Activated B cell treated with CpG ODN at 0.5 μM for 24 hours (primary cell): ENCODE data around the gene RNU2-63P. TPM values are rescaled to one million over a fixed set of nuclear protein-coding genes. Genes with fewer than 3 reads are reported as not detected.
A peak's percentile ranks its signal among the peaks of the same experiment; 100 is the strongest.
"Not testable (repeated sequence)": the region's sequence is repeated elsewhere in the genome, so short reads cannot be mapped to it uniquely, and the experiment has no call there.

Source experiments
- ATAC-seq: fragments of 200-7000 bp; cut with Tn5 transposase; one replicate; pipeline ENCODE4 v1.10.0; 2021; ENCODE audit warnings: low read depth, mild to moderate bottlenecking, moderate library complexity
- CTCF ChIA-PET: fragments of 350-600 bp; sonication (Branson Sonifier 250); formaldehyde crosslinking; loops from one replicate; lab custom pipeline; 2021; ENCODE audit warnings: antibody characterized with exemption; lab: Charles Lee
- POLR2A ChIA-PET: fragments of 350-600 bp; sonication (Branson Sonifier 250); formaldehyde crosslinking; loops from one replicate; lab custom pipeline; 2021; ENCODE audit warnings: antibody characterized with exemption; lab: Charles Lee
- DNase-seq: peaks from one replicate; pipeline ENCODE4 v3.0.0; 2022
- H3K27ac Mint-ChIP-seq: one replicate; pipeline ENCODE4 v1.8.0; 2020; ENCODE audit warnings: mixed read lengths
- H3K27me3 Mint-ChIP-seq: one replicate; pipeline ENCODE4 v1.8.0; 2021; ENCODE audit warnings: mixed read lengths
- H3K36me3 Mint-ChIP-seq: one replicate; pipeline ENCODE4 v1.8.0; 2021; ENCODE audit warnings: low read depth, mixed read lengths
- H3K4me1 Mint-ChIP-seq: one replicate; pipeline ENCODE4 v1.8.0; 2021; ENCODE audit warnings: mixed read lengths
- H3K4me3 Mint-ChIP-seq: one replicate; pipeline ENCODE4 v1.8.0; 2020; ENCODE audit warnings: mild to moderate bottlenecking, mixed read lengths
- H3K9me3 Mint-ChIP-seq: one replicate; pipeline ENCODE4 v1.8.0; 2020; ENCODE audit warnings: mixed read lengths
- intact Hi-C: fragments of 100-400 bp; cut with micrococcal nuclease; formaldehyde crosslinking; loops from one replicate; pipeline ENCODE4 v1.15.1; 2024
- total RNA-seq: library from RNA; stranded (reverse); gene quantifications from 2 replicates; pipeline ENCODE4 v1.2.3, GENCODE V29; 2022
- TF ChIP-seq, protein P1 (sequence below): fragments of 200-600 bp; IDR thresholded peaks from one replicate; pipeline ENCODE4 v1.8.0; 2022; ENCODE audit warnings: antibody characterized with exemption, mild to moderate bottlenecking

RNU2-63P gene
- total RNA-seq, 1 donor from 2014 or later = 19.5 TPM

- no peak for ATAC-seq
- intact Hi-C loops = loop anchor here (10.0 kb wide), 1 partner anchor 535 kb away; no protein-coding TSS in a partner anchor
- TF ChIP-seq, protein P1, sequence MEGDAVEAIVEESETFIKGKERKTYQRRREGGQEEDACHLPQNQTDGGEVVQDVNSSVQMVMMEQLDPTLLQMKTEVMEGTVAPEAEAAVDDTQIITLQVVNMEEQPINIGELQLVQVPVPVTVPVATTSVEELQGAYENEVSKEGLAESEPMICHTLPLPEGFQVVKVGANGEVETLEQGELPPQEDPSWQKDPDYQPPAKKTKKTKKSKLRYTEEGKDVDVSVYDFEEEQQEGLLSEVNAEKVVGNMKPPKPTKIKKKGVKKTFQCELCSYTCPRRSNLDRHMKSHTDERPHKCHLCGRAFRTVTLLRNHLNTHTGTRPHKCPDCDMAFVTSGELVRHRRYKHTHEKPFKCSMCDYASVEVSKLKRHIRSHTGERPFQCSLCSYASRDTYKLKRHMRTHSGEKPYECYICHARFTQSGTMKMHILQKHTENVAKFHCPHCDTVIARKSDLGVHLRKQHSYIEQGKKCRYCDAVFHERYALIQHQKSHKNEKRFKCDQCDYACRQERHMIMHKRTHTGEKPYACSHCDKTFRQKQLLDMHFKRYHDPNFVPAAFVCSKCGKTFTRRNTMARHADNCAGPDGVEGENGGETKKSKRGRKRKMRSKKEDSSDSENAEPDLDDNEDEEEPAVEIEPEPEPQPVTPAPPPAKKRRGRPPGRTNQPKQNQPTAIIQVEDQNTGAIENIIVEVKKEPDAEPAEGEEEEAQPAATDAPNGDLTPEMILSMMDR = no peak
- Mint-ChIP-seq H3K36me3 (no peaks in the 10 kb centered on the region), H3K27me3 (no peaks in the 10 kb centered on the region), H3K4me1 (peaks cover 6% of the 10 kb centered on the region), H3K27ac (no peak overlapping the region), H3K9me3 (no peaks in the 10 kb centered on the region), H3K4me3 (no peak overlapping the region)
- ChIA-PET POLR2A (interaction anchor here (0.6 kb wide), 1 partner anchor 40 kb away, joined by 3 read pairs; no protein-coding TSS in a partner anchor), CTCF (interaction anchor here (1.4 kb wide), 1 partner anchor 8 kb away, joined by 6 read pairs; no protein-coding TSS in a partner anchor)
- DNase-seq = no peak
Observed at GRCh38 chr2:88010136-88010535, 6.2 kb downstream of the RNU2-63P start.

DNA sequence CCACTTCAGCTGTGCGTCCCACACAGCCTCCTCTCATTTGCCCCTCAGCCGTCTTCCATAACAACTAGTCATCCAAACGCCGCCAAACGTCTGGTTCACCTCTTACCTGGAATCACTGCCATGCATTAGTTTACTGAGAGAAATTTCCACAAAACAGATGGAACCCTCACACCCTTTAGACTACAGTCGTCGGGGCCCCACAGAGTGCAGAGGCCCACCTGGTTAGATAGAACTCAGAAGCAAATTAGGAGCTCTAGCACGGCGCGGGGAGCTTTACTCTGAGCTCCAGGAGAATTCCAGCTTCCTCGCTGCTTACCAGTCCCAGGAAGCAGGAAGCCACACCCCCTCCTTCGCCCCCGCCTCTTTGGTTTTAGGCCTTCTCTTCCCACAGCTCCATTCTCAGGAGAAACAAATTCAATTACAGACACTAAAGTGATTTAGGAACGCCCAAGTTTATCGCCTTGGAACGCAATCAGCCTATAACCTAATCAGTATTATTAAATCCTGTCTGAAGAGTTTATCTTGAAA lies 9.4 kb downstream of the RNU2-63P start:
- Mint-ChIP-seq H3K9me3 (no peaks in the 10 kb centered on the region), H3K4me3 (no peak overlapping the region), H3K27me3 (no peaks in the 10 kb centered on the region), H3K27ac (no peak overlapping the region), H3K4me1 (peaks cover 4% of the 10 kb centered on the region), H3K36me3 (no peaks in the 10 kb centered on the region)
- ATAC-seq (no peak), DNase-seq (no peak)
- POLR2A ChIA-PET = interaction anchor here (0.6 to 1.7 kb wide), 2 partner anchors 9 to 497 kb away, joined by 6 to 17 read pairs; partner anchors contain the start of gene RNU2-63P
- TF ChIP-seq, protein P1 = no peak
- intact Hi-C loops = no loop called here
- CTCF ChIA-PET = no interaction called here

DNA sequence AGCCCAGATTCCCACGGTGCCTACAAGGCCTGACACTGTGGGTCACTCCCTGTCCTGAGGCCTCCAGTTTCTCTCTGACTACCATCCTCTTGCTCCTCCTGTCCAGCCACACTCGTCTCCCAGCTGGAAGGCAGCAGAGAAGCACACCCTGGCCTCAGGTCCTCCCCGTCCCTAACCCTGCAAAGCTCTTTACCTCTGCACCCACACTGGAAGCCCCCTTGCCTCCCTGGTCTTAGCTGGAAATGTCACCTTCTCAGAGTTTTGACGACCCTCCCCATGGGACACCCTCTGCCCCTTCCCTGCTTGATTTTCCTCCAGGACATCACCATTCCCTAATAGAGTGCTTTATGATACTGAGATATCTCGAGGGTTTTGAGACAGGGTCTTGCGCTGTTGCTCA lies 10.6 kb downstream of the RNU2-63P start:
- no peaks in the 10 kb centered on the region for H3K36me3 Mint-ChIP-seq

DNA sequence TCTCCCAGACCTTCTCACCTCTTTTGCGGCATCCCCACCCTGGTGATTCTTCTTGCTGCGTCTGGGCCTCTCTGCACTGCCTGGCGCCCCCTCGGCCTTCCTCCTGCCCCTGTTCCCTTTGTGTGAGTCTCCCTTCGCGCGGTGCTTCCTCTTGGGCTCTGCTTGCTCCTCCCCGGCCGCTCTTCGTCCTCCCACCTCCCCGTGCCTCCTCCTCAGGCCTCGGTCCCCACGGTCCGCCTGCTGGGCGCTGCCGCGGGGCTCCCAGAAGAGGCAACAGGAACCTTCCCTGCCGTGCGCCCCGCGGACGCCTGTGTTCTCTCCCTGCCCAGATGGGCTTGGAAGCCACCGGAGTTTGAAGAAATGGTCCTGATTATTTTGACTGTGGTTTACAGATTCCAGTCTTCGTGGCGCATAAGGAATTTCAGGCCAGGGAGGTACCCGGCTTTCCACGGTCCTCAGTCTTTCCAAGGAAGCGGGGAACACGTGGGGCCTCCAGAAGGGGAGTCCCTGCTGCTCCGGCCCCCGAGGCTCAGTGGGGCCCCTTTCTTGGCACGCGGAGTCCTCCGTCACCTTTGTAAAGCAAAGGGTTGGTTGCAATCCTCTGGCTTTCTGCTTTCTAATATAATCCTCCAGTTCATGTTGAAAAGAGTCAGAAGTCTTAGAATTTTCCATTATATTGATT lies 13.1 kb downstream of the RNU2-63P start:
- no peaks in the 10 kb centered on the region for H3K27me3 Mint-ChIP-seq
- TF ChIP-seq, protein P1 = no peak
- intact Hi-C loops = no loop called here
- H3K4me1 Mint-ChIP-seq = peaks cover 13% of the 10 kb centered on the region
- ChIA-PET POLR2A (interaction anchor here (1.6 kb wide), 1 partner anchor 13 kb away, joined by 22 read pairs; the partner anchor contains the start of gene RNU2-63P), CTCF (interaction anchor here (1.6 kb wide), 1 partner anchor 13 kb away, joined by 5 read pairs; the partner anchor contains the start of gene RNU2-63P)
- no peak for DNase-seq
- no peak for ATAC-seq
- no peak overlapping the region for H3K4me3 Mint-ChIP-seq
- no peaks in the 10 kb centered on the region for H3K9me3 Mint-ChIP-seq
- no peaks in the 10 kb centered on the region for H3K36me3 Mint-ChIP-seq
- peak overlapping the region; percentile 73 for H3K27ac Mint-ChIP-seq

More for the DNA sequence above, 10.6 kb downstream of the RNU2-63P start:
- intact Hi-C loops = no loop called here
- ATAC-seq (no peak), DNase-seq (no peak)
- no peak overlapping the region for H3K27ac Mint-ChIP-seq
- TF ChIP-seq, protein P1 = no peak
- H3K9me3 Mint-ChIP-seq = no peaks in the 10 kb centered on the region
- no peak overlapping the region for H3K4me3 Mint-ChIP-seq
- no peaks in the 10 kb centered on the region for H3K27me3 Mint-ChIP-seq
- ChIA-PET CTCF (no interaction called here), POLR2A (interaction anchor here (0.6 to 1.7 kb wide), 4 partner anchors 8 to 855 kb away, joined by 3 to 17 read pairs (median 4); partner anchors contain the start of gene RNU2-63P)
- peaks cover 13% of the 10 kb centered on the region for H3K4me1 Mint-ChIP-seq

DNA sequence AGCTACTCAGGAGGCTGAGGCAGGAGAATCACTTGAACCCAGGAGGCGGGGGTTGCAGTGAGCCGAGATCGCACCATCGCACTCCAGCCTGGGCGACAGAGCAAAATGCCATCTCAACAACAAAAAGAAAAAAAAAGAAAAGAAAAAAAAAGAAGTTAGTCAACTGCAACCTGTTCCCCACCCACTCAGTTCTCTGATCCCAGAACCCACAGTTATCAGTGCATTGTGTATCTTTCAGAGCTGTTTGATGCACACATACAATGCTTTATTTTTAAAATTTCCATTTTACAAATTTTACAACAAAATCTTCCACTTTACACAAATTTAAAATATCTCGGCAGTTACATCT lies 14.0 kb downstream of the RNU2-63P start:
- TF ChIP-seq, protein P1 = no peak
- intact Hi-C loops = no loop called here
- ATAC-seq = no peak
- Mint-ChIP-seq H3K36me3 (no peaks in the 10 kb centered on the region), H3K27ac (no peak overlapping the region), H3K27me3 (no peaks in the 10 kb centered on the region), H3K9me3 (no peaks in the 10 kb centered on the region), H3K4me3 (no peak overlapping the region), H3K4me1 (peaks cover 13% of the 10 kb centered on the region)
- POLR2A ChIA-PET = interaction anchor here (0.6 to 1.6 kb wide), 2 partner anchors 14 to 532 kb away, joined by 3 to 22 read pairs; partner anchors contain the start of gene RNU2-63P
- no peak for DNase-seq
- CTCF ChIA-PET = interaction anchor here (0.8 to 1.6 kb wide), 4 partner anchors 8 to 158 kb away, joined by 3 to 6 read pairs (median 6); partner anchors contain the start of gene RNU2-63P

- intact Hi-C loops, CTCF ChIA-PET, H3K27me3 Mint-ChIP-seq, H3K9me3 Mint-ChIP-seq, DNase-seq, H3K4me3 Mint-ChIP-seq, H3K36me3 Mint-ChIP-seq, ATAC-seq, H3K27ac Mint-ChIP-seq: not testable (repeated sequence)
- POLR2A ChIA-PET = interaction anchor here (0.7 to 1.2 kb wide), 2 partner anchors 15 to 16 kb away, joined by 3 to 5 read pairs; partner anchors contain the start of gene RNU2-63P
- peaks cover 22% of the 10 kb centered on the region for H3K4me1 Mint-ChIP-seq
Observed at GRCh38 chr2:88000474-88000873, 15.9 kb downstream of the RNU2-63P start.
